Islet of Langerhans (tissue), 1 donor: Measurements from ENCODE around the gene COG8.

Source experiments
- FAIRE-seq: peaks from one replicate; lab custom pipeline; 2011; peaks lifted over from hg19 to GRCh38; lab: Jason Lieb, UNC

Gene COG8

DNA sequence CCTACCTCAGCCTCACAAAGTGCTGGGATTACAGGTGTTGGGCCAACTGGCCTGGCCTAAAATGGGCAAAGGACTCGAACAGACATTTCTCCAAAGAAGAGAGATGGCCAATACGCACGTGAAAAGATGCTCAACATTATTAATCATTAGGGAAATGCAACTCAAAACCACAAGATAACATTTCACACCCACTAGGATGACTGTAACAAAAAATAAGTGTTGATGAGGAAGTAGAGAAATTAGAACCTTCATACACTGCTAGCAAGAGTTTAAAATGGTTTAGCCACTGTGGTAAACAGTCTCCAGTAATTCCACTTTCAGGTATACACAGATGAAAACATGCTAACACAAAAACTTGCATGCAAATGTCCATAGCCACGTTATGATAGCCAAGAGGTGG, 6.6 kb upstream of the COG8 start:
- no peak for FAIRE-seq

DNA sequence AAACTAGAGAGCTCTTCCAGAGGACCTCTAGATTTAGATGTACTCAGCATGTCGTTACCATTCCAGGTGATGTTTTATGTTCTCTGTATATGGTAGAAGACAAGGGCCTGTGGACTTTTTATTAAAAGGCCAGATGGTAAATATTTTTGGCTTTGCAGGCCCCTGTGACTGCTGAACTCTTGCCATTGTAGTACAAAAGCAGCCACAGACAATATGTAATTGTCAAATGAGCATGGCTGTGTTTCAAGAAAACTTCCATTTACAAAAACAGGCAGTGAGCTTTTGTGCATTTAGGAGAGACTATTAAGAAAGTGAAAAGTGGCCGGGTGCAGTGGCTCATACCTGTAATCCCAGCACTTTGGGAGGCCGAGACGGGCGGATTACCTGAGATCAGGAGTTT, 4.8 kb upstream of the COG8 start:
- FAIRE-seq = no peak

DNA sequence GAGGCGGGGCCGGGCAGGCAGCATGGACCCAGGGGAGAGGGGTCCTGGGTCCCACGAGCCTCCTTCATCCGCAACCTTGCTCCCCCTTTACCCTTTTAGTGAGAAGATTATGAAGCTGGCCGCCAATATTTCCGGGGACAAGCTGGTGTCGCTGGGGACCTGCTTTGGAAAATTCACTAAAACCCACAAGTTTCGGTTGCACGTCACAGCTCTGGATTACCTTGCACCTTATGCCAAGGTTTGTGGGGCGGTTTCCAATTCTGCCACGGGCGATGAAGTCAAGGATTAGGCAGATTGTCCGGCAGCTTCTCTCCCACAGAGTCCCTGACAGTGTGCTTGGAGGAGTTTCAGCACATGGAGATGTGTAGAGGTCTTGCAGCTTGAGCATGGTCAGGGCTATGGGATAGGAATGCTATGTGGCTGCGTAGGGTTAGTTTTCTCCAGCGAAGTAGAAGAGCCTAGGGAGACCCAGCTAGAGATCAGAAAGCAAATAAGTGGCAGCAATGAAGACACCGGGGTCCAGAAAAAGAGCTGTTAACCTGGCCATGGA, 806 bp upstream of the COG8 start:
- no peak for FAIRE-seq

GRCh38 chr16:69338557-69339288, 641 bp downstream of the COG8 start:
- FAIRE-seq = no peak

GRCh38 chr16:69334696-69335095, 4.7 kb downstream of the COG8 start:
- FAIRE-seq = no peak

GRCh38 chr16:69330286-69331109, 8.9 kb downstream of the COG8 start, which contains the start of gene PDF:
Gene PDF (minus strand): TSS chr16:69330588. CDS start chr16:69330570, 18 bp downstream.
- FAIRE-seq = no peak

DNA sequence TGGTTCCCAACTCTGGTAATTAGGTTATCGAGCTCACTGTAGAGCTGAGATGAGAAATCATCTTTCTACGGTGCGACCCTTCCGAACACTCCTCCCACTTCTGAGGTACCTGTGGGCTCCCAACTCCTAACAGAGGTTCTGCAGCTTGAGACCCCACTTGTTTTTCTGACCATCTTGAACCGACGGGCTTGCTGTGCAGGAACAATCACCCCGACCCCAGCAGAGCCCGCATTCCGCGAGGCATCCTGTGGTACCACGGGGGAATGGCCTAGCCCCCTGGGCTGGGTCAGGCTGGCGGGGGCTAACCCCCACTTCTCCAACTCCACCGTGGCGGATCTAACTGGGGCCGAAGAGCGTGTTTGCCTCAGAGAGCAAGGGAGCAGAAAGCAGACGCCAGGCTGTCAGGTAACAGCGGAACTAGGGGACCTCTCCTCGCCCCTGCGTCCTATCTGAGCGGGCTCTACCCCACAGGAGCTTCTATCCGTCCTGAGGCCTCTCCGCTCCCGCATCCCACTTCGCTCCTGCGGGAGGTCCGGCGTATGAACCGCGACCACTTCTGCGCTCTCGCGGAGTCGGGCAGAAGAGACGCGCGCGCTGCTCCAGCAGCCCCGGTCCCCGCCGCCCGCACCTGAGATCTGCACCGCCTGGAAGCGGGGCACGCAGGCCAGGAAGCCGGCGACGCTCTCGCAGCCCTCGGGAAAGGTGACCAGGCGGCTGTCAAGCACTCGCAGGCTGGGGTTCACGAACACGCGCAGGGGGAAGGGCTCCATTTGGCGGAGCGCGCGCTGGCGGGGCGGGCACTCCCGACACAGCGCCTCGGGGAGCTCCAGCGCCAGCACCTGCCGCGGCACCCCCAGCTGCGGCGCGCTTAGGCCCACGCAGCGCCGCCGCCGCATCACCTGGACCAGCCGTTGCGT, 9.7 kb downstream of the COG8 start:
- FAIRE-seq = no peak

GRCh38 chr16:69328854-69329316, 10.5 kb downstream of the COG8 start:
- no peak for FAIRE-seq

DNA sequence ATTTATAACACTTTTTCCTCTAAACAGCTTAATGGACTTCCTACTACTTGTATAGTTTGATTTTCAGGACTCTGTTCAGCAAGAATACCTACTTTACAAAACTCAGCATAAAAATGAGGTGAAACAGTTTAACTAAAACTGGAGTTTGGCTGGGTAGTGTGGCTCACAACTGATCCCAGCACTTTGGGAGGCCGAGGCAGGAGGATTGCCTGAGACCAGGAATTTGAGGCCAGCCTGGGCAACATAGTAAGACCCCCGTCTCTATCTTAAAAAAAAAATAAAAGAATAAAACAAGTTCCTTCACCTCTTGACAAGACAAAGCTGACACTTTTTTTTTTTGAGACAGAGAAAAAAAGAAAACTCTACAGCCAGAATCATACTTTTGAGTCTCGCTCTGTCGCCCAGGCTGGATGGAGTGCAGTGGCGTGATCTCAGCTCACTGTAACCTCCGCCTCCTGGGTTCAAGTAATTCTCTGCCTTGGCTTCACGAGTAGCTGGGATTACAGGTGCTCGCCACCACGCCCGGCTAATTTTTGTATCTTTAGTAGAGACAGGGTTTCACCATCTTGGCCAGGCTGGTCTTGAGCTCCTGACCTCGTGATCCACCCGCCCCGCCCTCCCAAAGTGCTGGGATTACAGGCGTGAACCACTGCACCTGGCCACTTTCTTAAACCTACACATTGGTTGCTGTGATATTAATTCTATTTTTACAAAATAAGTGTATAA, 11.6 kb downstream of the COG8 start:
- no peak for FAIRE-seq

GRCh38 chr16:69326172-69326873, 13.0 kb downstream of the COG8 start:
- no peak for FAIRE-seq

DNA sequence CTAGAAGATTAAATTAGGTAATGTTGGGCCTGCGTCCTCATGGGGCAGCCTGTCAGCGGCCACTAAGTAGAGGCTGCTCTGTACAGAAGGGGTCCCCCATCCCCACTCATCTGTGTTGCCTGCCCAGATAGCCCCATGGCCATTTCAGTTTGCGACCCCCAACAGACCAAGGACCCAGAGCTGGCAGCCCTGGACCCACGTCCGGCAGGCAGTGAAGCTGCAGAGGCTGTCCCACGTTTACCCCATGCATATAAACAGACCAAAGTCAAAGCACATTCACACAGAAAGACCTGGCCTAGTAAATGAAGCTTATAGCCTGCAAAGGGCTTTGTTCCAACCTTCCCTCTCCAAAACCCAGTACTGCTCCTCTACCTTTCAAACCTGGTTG, 13.6 kb downstream of the COG8 start:
- FAIRE-seq = no peak

- FAIRE-seq = no peak
Observed at GRCh38 chr16:69324585-69325253, 14.6 kb downstream of the COG8 start.

- no peak for FAIRE-seq
Observed at GRCh38 chr16:69324013-69324531, 15.3 kb downstream of the COG8 start.

DNA sequence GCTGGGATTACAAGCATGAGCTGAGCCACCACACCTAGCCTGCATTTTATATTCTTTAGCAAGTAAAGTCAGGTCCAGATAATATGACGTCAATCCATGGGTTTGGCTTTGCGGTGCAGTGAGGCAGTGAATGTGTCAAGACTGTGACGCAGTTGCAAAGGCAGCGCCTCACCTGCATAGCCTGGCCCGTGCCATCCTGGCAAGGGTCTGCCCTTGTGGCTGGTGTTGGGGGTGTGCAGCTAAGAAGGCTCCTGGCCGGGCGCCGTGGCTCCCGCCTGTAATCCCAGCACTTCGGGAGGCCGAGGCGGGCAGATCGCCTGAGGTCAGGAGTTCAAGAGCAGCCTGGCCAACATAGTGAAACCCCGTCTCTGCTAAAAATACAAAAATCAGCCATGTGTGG, 15.9 kb downstream of the COG8 start:
- FAIRE-seq = no peak

GRCh38 chr16:69322343-69322742, 17.0 kb downstream of the COG8 start:
- FAIRE-seq = no peak

DNA sequence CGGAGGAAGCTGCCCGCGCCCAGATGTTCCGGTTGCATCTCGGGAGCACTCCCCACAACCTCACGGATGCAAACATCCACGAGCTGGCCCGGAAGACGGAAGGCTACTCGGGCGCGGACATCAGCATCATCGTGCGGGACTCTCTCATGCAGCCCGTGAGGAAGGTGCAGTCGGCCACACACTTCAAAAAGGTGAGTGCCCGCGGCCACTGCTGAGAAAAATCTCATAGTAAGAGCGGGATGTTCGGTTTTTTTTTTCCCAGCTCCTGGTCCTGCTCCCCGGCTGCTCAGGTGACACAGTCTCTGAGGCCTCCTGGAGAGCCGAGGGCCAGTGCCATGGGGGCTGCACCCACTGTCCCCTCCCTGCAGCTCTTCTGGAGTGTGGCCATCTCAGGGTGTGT, 18.3 kb downstream of the COG8 start:
- FAIRE-seq = no peak

GRCh38 chr16:69320740-69321073, 18.7 kb downstream of the COG8 start:
- FAIRE-seq = no peak

DNA sequence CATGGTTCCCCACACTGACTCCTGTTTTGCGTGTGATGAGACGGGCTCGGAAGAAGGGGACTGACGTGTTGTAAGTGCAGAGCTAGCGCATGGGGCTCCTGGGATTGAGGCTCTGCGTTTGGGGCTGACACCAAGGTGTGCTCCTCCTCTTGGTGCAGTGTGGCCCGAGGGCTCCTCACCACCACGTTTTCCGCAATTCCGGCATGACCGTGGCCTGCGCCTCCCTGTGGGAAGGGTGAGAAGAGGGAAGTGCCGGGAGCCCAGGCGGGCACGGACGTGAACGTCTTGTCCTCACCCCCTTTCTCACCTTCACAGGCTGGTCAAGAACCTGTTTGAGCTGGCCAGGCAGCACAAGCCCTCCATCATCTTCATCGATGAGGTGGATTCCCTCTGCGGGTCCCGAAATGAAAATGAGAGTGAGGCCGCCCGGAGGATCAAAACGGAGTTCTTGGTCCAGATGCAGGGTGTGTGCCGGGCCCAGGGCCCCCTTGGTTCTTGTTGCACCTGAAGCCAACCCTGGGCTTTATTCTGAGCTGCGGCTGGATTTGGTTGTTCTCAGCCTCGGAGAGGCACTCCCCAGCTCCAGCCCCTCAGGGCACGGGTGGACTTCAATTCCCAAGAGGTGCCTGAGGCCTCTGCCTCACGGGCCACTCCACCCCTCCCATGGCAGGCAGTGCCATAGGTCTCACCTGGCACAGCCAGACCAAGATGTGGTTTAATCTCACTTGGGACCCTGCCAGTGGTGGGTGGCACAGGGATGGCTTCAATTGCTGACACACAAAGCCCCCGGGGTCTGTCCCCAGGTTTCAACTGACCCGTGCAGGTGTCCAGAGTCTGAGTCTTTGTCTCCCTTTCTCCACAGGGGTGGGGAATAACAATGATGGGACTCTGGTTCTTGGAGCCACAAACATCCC, 19.3 kb downstream of the COG8 start:
- FAIRE-seq = no peak

DNA sequence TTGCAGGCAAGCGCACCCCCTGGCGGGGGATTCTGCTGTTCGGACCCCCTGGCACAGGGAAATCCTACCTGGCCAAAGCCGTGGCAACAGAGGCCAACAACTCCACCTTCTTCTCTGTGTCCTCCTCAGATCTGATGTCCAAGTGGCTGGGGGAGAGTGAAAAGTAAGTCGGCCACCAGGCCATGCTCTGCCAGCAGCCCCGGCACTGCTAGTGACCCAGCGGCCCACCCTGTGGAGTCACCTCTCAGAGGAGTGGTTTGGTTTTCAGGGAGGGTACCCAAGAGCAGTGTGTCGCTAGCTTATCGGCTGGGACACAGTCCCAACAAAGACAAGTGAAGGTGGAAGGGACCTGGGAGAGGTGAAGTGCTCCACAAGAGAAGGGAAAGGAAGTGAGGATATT, 20.0 kb downstream of the COG8 start:
- no peak for FAIRE-seq
